T follicular helper cell (primary cell): ENCODE measurements around the gene BCL2L14.

Source experiments
- DNase-seq: peaks from one replicate; pipeline ENCODE4 v3.0.0-alpha.2; 2020; ENCODE audit warnings: low read depth

BCL2L14 gene

DNA sequence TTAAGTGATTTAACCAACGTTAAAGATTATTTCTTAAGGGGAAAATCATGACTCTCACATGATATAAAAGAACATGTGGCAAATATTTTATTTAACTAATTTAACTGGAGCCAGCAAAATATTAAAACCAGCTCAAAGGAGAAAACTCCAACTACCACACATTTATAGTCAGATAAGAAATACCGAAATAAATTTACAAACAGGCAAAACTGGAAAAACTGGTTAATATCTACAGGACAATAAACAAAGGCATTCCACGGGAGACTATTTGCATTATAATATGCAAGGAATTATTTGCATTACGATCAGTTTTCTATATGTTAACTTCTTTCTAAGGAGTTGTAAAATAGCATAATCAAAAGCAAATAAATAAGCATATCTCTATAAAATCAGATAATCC, 13.8 kb upstream of the BCL2L14 start:
- DNase-seq = no peak

DNA sequence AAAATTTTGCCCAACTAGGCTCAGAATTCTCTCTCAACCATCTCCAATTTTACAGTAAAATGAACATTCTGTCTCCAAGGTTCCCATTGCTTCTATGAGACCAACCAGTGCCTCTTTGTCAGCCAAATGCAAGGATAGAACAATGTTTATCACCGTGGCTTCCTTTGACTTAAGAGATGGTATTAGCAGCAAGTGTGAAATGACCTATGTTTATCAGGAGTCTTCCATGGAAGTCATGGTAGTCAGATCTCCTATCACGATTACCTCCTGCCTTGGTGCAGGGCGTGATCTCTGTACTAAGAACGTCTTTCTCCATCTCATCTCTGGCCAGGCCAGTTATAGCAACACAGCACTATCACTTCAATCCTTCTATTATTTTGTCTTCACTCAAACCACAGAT, 6.1 kb upstream of the BCL2L14 start:
- DNase-seq = no peak

DNA sequence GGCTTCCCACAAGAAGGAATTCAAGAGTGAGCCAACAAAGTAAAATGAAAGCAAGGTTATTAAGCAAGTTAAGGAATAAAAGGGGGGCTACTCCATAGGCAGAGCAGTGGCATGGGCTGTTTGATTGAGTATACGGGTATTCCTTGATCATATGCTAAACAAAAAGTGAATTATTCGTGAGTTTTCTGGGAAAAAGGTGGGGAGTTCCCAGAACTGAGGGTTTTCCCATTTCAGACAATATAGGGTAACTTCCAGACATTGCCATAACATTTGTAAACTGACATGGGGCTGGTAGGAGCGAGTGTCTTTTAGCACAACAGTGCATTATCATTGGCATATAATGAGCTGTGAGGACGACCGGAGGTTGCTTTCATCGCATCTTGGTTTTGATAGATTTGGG, 2.0 kb upstream of the BCL2L14 start:
- no peak for DNase-seq

DNA sequence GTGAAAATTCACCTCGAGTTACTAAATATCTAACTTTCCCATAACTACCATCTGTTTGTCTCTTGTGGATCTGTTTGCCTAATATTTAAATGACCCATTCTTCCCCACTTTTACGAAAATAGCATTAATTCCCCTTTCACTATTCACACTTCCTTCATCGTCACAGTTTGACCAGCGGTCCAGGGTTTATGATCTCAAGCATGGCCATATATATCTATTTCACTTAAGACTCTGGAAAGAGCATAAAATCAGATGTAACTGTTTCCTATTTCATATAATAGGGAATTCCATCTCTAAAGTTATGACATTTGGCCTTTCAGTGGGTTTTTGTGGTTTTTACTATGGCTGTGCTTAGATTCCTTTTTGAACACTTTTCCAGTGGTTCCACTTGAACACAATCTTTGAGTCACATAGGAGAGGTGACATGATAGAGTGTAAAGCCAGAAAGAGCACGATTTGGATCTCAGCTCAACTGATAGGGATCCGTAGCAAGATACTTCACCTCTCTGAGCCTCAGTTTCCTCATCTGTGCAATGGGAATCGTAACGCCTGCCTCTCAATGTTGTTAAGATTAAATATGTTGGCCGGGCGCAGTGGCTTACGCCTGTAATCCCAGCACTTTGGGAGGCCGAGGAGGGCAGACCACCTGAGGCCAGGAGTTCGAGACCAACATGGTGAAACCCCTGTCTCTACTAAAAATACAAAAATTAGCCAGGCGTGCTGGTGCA, 754 bp upstream of the BCL2L14 start:
- DNase-seq = no peak

DNA sequence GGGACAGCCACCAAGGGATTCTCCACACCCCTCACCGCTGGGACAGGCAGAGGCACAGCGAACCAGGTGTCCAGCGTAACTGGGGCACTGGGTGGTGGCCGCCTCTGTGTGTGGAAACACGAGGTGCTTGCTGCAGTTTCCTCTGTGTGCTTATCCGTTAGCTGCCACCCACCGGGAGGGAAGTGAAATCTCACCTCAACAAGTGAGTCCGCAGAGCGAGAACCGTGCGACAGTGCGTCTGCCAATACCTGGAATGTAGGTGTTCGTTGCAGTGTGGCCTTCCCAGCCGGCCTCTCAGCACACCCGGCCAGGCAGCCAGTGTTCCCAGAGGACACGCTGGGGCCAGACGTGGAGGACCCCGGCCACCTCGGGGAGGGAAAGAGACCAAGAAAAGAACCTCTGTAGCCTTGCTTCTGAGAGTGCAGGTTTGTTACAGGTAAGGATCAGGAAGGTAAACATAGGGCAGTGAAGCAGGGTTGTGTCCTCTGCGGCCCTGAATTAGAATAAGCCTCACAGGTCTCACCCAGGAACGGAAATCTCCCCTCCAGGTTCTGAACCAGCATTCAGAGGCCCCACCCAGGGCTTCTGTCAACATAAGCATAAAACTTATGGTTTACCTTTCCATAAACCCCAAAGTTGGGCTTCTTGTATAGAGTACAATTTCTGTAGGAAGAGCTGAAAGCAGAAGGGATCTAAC, 1.5 kb downstream of the BCL2L14 start:
- no peak for DNase-seq

DNA sequence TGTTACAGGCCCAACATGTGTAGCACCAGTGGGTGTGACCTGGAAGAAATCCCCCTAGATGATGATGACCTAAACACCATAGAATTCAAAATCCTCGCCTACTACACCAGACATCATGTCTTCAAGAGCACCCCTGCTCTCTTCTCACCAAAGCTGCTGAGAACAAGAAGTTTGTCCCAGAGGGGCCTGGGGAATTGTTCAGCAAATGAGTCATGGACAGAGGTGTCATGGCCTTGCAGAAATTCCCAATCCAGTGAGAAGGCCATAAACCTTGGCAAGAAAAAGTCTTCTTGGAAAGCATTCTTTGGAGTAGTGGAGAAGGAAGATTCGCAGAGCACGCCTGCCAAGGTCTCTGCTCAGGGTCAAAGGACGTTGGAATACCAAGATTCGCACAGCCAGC, 8.6 kb downstream of the BCL2L14 start:
- DNase-seq = no peak

DNA sequence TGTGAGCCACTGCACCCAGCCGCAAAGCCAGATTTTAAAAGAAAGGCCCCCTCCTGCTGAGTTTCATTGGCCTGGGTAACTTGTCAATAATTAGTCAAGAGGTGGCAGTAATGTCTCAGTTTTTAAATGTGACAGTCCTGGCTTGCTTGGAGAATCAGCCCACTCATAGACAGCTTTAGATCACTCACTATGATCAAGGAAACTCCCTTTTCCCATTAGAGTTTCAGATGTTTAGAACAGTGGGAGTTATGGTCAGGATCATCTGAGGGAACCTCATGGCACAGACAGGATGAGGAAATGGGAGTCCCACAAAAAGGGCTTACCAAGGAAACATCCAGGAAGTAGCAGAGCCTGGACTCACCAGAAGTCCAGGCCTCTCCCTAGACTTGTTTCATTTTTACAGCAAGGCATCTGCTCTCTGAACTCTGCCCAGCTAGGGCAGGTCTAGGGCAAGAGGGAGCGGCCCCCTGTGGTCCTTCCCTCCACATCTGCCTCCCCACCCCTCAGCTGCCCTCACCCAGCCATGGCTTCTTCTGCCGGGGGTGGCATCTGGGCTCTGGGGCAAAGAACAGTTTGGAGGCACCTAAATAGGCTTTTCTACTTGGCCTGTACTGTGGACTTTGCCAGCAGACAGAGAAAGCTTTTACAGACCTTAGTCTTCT, 11.2 kb downstream of the BCL2L14 start:
- DNase-seq = no peak

DNA sequence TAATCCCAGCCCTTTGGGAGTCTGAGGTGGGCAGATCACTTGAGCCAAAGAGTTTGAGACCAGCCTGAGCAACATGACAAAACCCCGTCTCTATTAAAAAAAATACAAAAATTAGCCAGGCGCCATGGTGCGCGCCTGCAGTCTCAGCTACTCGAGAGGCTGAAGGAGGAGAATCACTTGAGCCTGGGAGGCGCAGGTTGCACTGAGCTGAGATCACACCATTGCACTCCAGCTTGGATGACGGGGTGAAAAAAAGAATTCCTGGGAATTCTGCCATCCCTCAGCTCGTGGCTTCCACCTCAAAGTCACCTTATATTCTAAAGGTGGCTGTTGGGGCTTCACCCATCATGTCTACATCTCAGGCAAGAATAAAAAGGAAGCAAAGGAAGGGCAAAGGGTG, 12.9 kb downstream of the BCL2L14 start:
- DNase-seq = no peak

DNA sequence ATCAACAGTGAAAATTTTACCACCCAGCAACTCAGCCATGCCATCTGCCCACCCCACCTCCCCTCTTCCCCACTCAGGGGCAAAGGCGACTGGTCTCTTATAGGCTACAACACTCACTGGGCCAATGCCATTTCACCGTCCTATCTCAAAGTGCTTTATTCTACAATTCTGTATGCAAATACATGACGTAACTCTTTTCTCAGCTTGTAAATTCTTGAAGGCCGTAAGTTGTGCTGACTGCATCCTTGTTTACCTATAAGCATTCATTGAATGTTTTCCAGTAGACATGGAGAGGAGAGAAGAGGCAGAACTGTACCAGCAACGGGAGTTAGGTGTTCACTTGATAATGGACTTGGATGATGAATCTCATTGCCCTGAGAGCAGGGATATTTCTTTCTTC, 15.6 kb downstream of the BCL2L14 start:
- DNase-seq = no peak

DNA sequence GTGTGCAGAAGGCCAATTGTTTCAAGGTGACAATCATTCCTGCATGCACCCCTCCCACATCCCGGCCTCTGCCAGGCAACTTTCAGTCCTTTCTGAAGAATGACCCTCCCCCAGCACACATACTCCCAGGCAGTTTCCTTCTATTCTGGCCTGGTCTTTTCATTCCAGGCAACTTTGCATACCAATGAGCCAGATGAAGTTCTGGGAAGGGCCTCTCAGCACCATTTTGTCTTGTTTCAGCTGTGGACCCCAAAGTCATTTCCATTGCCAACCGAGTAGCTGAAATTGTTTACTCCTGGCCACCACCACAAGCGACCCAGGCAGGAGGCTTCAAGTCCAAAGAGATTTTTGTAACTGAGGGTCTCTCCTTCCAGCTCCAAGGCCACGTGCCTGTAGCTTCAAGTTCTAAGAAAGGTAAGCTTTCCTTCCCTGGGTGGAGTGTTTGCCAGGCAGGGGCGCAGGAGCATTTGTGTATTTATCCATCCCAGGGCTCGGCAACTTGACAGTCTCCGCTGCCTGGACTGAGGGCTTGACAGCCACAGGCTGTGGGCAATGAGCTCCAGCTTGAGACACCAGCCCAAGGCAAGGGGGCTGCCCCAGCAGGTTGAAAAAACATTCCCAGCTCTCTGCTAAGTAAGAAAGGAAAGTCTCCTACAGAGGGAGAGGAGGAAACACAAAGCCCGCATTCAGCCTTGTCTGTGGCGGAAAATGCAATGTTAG, 16.4 kb downstream of the BCL2L14 start:
- DNase-seq = no peak

DNA sequence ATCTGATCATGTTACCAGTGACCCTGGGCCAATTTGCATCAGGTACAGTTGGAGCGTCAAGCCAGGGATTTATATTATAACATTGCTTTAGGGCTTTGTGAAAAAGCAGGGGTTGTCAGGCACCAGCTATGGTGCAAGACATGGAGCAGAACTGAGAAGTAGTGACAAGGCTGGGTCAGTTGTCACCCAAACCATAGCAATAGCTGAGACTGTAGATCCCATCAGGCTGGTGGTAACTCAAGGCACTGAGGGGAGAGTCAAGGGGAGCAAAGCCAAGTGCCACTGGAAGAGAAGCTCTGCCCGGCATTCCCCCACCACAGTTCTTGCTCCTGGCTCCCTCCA, 16.9 kb downstream of the BCL2L14 start:
- DNase-seq = no peak

DNA sequence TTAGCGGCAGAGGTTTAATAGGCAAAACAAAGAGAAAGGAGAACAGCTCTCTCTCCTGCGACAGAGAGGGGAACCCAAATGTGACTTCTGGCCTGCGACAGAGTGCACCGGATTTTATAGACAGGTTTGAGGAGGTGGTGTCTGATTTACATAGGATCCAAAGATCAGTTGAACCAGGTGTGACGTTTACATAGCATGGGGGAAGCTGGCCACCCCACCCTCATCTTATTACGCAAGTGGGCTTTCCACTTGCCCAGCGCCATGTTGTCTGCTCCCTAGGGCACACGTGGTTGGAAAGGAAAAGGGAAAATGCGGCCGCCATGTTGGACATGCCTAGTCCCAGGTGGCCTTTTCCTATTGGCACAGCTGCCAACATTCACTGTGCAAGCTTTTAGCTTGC, 17.4 kb downstream of the BCL2L14 start:
- no peak for DNase-seq

DNA sequence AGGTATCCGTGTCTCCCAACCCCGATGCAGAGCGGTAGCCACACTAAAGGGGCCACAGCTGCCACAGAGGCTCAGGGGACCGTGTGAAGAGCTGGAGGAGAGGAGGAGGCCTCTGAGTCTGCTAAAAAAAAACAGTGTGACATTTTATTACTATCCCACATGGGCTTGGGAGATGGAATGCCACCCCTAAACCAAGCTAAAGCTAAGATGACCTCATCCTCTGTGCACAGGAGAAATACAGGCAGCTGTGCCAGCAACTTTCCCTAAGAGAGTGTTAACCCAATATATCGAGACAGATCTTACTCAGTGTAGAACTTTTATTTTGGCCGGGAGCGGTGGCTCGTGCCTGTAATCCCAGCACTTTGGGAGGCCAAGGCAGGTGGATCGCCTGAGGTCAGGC, 18.0 kb downstream of the BCL2L14 start:
- DNase-seq = no peak

DNA sequence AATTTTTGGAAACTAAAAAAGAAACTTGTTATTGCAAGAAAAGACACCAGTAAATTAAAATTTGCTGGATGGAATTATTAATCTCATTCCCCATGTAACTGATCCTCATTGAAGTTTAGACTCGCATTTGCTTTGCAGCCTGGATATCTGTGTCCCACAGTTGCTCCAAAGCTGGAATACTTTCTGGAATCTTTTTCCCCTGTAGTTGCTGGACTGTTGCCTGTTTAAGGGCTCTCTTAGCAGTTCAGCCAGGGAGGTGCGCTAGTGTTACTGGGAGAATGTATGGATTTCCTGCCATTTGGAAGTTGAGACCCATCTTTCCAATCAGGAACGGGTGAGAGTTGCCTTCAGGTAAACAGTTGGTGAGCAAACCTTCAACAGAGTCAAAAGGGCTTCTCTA, 20.3 kb downstream of the BCL2L14 start:
- DNase-seq = no peak

DNA sequence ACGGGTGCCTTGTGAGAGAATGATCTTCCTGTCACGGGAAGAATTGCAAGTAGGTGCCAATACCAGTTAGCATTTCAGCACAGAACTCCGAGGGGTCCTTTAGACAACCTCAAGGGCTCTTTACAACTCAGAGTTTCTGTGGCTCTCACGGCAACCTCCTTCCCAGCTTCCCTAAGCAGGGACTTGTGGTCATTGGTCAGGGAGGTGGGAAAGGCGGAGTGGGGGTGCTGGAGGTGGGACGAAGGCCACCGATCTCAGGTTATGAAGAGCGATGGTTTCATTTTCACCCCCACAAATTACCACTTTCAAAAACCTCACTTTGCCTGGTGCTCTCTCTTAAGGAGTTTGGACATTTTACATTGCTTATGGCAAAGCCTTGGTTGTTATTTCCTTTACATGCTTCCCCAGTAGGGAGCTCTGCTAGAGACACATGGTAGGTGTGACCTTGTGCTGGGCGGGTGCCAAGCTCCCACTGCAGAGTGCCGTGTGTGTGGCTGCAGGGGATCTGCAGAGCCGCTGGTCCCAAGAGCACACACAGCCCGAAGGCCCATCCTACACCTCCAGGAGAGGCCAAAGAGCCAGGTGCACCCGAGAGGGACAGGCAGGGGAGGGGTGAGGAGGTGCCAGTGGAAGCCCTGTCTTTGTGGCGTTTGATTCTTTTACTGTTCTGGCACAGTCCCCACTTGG, 21.4 kb downstream of the BCL2L14 start:
- DNase-seq = no peak

DNA sequence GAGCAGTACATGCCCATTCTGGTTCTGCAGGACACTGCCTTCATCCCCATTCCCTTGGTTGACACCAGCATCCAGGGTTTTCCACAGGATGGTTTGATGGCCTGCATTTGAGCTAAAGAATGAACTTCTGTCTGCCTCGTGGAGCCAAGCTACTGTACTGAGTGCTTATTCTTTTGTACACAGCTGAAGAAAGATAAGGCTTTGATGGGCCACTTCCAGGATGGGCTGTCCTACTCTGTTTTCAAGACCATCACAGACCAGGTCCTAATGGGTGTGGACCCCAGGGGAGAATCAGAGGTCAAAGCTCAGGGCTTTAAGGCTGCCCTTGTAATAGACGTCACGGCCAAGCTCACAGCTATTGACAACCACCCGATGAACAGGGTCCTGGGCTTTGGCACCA, 23.7 kb downstream of the BCL2L14 start:
- no peak for DNase-seq

DNA sequence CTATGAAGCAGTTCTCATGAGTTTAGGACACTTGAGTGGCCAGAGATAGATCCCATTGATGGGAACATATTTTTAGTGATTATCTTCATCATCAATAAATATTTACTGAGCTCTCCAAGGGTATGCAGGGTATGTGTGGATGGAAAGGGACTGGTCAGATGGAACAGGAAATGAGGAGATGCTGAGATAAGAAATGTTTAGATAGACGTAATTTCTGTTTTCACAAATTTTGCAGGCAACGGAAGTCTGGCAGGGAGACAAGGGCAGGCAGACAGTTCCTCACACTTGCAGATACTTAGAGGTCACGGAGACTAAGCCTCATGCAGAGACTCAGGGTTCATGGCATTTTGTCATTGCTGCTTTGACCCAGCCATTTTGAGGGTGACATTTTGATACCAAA, 24.3 kb downstream of the BCL2L14 start:
- no peak for DNase-seq

DNA sequence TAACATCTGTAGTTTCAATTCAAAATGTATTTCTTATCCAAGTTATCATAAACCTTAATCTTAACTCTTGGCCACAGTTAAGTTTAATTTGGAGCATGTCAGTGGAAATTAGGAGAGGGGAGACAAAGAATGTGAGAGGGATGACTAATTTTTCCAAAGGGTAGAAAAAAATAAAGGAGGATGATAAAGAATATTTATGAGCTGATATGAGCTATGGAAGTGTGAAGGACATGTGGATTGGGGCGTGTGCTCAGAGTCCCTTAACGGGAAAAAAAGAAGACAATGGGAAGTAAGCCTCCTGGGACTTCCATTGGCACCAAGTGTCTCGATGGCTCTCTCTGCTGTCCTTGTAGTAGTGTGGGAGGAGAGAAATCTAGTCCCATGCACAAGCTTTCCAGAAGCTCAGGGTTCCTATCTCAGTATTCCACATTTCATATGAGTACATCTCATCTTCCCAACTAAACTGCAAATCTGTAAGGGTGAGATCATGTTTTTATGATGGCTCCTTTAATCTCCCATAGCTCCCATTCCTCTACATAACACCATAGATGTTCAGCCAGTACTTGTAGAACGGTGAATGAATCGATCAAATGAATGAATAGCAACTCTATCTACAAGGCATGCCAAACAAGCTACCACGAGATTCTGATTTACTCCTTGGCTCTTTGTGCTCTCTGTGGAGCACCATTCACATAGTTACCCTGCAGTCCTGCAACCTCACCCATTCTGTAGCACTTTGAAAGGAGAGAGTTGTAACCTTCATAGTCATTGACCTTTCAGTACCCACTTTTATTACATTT, 27.4 kb downstream of the BCL2L14 start:
- DNase-seq = no peak

DNA sequence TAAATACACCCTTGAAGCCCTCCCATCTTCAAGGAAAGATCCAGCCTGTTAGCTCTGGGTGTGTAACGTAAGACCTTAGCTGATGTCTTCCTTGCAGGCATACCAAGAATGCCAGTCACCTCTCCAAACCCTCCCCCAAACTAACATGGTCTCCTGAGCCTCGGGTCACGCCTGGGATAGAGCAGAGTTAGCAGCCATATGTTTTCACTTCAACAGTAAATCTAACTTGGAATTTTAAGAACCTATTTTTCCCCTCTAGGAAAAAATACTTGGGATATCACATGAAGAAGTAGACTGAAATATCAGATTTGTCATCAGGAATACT, 27.9 kb downstream of the BCL2L14 start:
- DNase-seq = no peak

DNA sequence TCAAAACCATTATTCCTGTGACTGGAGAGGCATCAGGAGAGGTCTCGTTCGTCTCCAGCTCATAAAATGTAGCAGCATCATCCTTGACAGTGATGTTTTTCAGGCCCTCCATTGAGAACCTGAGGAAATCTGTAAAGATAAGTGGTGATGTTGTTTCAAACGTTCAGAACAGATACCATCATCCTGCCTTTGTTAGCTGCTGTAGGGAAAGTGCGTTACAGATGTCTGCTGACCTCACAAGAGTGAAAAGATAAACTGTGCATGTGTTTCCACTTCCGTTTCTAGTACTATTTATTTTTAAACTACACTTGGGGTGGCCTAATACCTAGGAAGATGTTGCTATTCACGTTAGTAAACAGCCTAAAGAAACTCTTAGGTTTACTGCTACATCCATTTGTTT, 28.4 kb downstream of the BCL2L14 start:
- no peak for DNase-seq

DNA sequence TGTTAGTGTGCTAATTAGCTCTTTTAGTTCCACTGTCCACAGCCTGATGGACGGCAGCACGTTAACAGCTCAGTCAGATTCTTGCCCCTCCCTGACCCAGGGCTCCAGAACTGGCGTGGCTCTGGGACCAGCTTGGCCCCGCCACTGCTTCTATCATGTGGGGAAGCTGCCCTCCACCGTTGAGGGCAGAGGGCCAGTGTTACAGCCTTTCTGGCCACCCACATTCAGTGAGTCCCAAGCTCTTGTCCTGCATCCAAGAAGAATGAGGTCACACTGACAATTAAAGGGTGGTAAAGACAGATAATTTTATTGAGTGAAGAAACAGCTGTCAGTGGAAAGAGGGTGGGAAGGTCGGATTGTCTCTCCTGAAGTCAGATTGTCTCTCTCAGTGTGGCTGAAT, 36.9 kb downstream of the BCL2L14 start:
- DNase-seq = no peak
